Measurements from ENCODE around the gene SH3BP5.
"Not testable (repeated sequence)": the region's sequence is repeated elsewhere in the genome, so short reads cannot be mapped to it uniquely, and the experiment has no call there.

Gene SH3BP5, protein sequence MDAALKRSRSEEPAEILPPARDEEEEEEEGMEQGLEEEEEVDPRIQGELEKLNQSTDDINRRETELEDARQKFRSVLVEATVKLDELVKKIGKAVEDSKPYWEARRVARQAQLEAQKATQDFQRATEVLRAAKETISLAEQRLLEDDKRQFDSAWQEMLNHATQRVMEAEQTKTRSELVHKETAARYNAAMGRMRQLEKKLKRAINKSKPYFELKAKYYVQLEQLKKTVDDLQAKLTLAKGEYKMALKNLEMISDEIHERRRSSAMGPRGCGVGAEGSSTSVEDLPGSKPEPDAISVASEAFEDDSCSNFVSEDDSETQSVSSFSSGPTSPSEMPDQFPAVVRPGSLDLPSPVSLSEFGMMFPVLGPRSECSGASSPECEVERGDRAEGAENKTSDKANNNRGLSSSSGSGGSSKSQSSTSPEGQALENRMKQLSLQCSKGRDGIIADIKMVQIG

DNA sequence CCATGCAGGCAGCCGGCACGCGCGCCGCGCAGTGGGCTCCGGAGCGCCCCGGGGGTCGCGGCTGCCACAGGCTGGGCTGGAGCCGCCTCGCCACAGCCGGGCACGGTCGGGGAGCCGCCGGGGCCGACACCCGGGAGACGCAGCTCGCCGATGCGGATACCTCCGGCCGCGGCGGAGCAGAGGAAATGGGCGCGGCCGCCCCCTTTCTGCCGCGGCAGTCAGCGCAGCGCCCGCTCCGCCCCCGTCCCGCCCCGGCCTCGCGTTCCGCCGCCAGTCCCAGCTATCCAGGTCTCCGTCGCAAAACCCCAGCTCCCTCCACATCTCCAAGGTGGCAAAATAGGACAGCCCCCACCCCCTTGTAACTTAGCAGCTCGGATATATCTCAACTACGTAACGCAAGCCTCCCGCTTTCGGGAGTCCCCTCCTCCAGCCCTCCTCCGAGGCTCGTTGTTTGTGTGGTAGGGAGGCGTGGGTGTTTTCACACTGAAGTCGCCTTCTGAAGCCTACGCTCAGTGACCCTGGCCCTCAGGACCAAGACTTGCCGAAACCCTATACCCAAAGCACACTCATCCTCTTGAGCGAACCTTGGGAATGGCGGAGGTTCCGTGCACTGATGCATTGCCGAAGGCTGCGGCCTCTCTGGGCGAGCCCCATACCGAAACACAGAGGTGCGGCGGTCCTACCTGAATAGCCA is at the start of gene SH3BP5:
SH3BP5 (minus strand) TSS at position 182 of the 694 bp plus-strand sequence; CDS start at position 4, 178 bp downstream.
- peak in 1 of 2 donors; percentile 53 for DNase-seq (ENCODE audit: extremely low read depth in 1 of 2, low read depth in 1 of 2)

DNA sequence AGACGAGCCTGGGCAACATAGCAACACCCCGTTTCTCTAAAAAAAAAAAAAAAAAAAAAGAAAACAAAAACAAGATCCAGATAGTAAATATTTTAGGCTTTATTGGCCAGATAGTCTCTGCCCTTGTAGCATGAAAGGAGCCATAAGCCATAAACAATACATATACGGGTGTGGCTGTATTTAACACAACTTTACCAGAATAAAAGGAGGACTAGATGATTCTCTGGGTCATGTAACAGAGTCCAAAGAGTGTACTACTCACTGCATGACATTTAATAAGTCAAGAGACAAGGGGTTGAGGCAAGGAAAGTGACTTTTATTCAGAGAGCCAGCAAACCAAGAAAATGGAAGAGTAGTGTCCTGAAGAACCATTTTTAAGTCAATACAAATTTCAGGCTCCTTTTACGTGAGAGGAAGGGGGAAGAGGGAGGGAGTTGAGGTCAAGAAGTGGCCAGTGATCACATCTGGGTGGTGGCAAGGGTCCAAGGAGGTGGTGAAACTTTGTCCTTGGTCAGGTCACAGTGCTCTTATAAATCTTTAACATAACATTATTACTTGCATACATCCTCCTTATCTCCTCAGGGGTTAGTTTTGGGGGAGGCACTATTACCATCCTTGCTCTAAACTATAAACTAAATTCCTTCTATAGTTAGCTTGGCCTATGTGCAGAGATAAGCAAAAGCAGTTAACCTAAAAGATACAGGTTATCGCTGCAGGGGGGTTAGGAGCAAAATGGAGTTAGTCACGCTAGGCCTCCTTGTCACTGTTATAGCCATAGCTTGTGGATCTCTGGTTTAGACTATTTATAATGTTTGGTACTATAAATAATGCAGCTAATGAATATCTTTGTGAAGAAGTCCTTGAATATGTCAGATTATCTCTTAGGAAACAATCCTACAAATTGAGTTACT is 48.8 kb upstream of the SH3BP5 start:
- no peak for DNase-seq (ENCODE audit: extremely low read depth in 1 of 2, low read depth in 1 of 2)

DNA sequence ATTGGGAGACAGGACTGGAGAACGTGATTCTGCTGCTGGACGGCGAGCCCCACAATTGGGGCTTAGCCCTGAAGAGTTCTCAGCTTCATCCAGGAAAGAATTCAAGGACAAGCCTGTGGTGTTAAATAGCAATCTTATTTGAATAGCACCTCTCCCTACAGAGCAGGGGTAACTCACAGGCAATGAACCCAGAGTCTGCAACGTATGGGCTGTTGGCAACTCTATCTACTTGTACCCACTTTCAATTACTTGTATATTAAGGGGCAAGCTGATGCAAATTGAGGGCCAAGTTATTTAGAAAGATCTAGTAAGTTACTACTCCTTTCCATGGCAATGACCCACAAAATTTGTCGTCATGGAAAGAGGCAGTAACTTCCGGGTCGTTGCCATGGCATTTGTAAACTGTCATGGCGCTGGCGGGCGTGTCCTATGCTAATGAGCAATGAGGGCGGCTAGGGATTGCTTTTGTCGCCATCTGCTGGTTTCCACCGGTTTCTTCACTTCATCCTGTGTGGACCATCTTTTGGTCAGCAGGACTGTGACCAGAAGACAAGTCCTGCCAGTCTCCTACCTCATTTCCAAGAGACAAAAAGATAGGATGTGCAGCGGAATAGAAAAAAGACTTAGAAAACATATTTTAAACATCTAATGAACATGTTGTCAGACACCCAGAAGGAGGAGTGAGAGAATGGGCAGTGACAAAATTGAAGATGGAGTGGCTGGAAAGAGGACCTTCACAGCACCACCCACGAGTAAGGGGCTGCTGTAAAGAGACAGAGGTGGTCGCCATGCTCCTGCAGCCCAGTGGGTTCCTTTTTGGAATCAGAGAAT is 45.8 kb upstream of the SH3BP5 start:
- peak; percentile 75 to 92 for DNase-seq (ENCODE audit: extremely low read depth in 1 of 2, low read depth in 1 of 2)

DNA sequence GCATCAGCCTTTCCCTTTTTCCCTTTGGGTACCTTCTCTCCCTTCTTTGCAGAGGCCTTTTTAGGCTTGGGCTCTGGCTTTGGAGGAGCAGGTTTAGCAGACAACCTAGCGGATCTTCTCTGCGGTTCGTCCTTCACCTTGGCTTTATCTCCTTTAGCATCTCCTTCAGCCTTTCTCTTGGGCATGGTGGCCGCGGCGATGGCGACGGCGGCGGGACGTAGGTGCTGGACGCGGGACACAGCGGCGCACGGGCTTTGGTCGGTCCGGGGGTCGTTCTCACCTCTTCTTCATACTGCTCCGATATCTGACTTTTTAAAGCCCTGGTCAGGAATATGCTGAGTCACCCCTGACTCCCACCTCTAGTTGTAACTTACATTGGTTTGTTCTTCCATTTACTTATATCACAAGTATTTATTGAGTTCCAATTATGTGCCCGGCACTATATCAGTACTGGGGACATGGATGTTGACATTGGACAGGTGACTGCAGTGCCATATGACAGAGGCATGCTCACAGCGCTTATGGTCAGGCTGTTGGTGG is 43.1 kb upstream of the SH3BP5 start:
- DNase-seq (ENCODE audit: extremely low read depth in 1 of 2, low read depth in 1 of 2), result no peak

DNA sequence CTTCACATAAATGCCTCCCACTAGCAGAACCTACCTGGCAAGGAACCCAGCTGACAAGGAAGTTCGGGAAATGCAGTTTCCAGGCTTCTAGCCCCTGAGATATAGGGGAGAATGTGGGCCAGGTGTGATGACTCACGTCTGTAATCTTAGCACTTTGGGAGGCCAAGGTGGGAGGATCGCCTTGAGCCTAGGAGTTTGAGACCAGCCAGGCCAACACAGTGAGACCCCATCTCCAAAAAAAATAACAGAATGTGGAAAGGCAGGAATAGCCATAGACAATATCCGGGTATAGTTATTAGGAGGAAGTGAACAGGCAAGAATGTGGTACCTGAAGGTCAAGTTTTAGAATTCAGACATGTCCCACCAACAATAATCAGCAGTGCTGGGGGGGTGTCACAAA is 40.5 kb upstream of the SH3BP5 start:
- DNase-seq (ENCODE audit: extremely low read depth in 1 of 2, low read depth in 1 of 2), result no peak

DNA sequence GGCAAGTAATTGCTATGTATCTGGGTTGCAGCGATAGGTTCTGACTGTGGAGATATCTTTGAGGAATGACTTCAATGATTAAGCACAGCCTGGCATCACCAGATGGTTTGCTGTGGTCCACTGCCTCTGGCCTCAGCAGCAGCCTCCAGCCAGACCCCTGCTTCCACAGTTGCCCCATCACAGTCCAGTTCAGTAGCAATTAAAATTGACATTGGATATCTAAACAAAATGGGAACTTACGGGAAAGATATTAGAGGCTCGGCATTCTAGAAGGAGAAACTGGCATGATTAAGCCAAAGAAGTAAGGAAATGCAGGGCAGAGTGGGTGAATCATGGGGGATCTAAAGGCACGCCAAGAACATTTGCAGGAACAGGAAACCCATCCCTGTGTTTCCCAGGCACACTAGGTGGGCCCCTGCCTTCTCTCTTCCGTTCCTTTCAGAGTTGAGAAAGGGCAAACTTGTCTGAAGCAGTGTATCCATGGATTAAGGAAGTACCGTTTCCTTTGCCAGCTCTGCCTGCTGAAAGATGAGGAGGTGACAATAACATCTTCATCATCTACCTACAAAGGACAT is 36.3 kb upstream of the SH3BP5 start:
- no peak for DNase-seq (ENCODE audit: extremely low read depth in 1 of 2, low read depth in 1 of 2)

DNA sequence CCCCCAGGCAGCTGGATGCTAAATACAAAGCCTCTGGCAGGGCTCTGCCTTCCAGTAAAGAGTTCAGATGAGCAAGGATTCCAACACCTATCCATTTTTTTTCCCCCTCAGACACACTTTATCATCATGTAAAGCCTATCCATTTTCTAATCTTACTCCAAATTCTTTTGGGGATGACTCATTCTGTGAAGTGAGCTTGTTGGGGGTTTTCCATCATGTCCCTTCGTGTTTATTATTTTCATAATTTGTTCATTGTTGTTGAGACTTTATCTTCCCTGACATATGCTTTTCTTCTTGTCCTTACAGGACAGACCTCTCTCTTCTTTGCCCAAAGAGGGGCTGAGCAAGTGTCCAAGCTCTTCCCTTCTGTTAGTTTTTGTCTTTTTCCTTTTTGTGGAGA is 34.7 kb upstream of the SH3BP5 start:
- DNase-seq (ENCODE audit: extremely low read depth in 1 of 2, low read depth in 1 of 2), result no peak

DNA sequence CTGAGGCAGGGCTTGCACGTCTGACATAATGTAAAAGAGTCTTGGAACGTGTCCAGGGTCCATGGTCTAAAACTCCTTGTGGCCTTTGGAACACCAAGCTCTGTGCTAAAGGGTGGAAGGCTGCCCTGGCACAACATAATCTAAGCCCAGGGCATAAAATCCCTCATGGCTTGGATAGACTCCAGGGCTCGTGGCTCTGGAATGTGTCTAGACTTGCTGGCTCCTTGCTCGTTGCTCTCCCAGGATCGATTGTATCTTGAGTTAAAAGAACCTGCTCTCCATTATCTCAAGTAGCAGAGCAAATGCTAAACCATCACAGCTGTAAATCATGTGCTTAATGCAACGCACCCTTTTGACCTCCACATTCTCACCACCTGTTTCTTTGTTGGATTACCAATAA is 31.7 kb upstream of the SH3BP5 start:
- not testable (repeated sequence) for DNase-seq (ENCODE audit: extremely low read depth in 1 of 2, low read depth in 1 of 2)

DNA sequence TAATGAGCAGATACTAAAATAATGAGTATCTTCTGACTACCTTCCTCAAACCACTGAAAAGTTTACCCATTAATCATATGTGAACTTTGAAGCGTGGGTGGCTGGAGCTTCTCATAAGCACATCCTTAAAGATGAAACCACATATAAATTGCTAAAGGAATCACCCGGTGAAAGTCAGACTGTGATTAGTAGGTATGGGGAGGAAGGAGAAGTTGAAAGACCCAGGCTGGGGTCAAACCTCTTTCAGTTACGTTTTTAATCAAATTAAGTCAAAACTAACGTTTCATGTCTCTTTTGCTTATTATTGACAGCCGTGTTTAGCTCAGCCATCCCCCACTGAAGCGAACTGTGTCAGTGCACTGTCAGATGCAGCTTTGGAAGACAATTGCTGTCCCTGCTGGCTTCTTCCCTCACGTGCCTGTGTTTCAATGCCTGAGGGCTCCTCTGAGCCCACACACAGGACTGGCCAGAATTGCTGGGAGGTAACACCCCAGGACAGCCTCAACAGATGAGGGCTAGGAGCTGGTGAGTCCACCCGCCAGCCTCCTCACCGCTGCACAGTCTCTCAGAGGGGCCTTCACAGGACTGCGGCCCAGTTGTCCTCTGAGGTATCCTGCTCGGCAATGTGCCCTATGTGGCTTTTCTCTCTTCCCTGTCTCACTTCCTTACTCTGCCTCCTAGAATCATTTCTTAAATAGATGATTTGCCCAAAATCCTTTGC is 29.3 kb upstream of the SH3BP5 start:
- DNase-seq (ENCODE audit: extremely low read depth in 1 of 2, low read depth in 1 of 2), result peak; percentile 9 to 69

DNA sequence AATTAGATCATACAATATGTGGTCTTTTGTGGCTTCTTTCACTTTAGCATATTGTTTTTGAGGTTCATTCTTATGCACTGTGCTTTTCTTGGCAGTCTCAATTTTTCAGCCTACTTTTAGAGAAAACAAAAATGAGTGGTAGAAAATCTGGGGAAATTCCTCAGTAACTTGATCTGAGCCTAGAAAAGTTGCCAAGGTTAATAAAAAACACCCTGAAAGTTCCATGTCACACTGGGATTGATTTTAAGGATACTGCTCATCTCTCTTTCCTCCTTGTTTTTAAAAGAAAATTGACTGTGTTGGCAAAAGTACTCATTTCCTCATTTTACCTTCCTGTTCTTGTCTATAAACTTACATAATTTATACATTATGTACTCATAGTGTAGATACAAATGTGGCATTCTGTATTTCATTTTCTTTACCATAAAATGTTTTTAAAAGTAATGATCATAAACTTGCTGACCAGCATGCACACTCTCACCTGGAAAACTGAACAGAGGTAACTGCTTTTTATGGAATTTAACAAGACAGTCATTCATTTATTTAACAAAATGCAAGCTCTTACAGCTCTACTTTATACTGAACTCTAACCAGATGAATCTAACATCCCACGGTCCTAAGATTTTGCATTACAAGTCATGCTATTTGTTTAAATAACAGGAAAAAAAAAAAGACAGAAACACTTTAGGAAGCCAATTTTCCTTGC is 28.6 kb upstream of the SH3BP5 start:
- DNase-seq (ENCODE audit: extremely low read depth in 1 of 2, low read depth in 1 of 2), result no peak

DNA sequence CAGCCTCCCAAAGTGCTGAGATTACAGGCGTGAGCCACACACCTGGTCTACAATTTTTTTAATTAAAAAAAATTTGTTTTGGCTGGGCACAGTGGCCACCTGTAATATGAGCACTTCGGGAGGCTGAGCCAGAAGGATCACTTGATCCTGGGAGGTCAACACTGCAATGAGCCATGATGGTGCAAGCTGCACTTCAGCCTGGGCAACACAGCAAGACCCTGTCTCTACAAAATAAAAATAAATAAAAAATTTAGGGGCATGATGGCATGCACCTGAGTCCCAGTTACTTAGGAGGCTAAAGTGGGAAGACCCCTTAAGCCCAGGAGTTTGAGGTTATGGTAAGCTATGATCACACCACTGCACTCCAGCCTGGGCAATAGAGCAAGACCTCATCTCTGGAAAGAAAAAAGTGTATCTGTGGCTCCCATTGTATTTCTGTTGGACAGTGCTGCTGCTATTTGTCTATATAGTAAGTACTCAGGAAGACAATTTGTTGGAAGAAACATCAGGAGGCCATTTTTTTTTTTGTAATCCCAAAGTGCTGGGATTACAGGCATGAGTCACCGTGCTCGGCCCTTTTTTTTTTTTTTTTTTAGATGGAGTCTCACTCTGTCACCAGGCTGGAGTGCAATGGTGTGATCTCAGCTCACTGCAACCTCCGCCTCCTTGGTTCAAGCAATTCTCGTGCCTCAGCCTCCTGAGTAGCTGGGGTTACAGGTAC is 27.5 kb upstream of the SH3BP5 start:
- DNase-seq (ENCODE audit: extremely low read depth in 1 of 2, low read depth in 1 of 2), result no peak

DNA sequence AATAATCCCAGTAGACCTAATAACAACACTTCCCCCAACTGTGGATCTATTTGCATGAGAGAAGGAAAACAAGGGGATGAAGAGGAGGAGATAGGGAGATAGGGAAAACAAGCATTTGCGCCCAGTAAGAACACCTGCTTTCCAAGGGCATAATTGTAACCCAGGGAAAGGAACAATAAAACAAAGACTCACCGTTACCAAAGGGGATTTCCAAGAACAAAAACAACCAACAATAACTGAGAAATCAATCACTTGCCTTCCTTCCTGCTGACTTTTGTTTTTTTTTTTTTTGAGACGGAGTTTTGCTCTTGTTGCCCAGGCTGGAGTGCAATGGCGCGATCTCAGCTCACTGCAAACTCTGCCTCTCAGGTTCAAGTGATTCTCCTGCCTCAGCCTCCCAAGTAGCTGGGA is 24.3 kb upstream of the SH3BP5 start:
- DNase-seq (ENCODE audit: extremely low read depth in 1 of 2, low read depth in 1 of 2), result not testable (repeated sequence)

DNA sequence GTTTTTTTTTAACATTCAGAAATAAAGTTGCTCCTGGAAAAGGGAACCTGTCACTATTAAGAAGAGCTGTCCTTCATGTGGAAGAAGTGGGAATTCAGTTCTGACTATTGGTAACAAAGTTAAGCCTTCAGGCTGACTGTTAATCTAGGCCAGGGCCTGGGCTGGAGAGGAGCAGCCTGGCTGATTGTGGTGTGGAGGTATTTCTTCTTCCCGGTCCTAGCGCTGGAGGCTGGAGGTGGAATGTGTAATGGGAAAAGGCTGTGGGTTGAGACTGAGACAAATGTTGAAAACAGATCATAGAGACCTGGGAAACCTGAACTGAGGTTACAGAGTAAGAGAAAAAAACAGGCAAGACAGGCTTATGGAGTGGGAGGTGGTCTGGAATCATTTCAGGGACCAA is 23.8 kb upstream of the SH3BP5 start:
- DNase-seq (ENCODE audit: extremely low read depth in 1 of 2, low read depth in 1 of 2), result no peak

DNA sequence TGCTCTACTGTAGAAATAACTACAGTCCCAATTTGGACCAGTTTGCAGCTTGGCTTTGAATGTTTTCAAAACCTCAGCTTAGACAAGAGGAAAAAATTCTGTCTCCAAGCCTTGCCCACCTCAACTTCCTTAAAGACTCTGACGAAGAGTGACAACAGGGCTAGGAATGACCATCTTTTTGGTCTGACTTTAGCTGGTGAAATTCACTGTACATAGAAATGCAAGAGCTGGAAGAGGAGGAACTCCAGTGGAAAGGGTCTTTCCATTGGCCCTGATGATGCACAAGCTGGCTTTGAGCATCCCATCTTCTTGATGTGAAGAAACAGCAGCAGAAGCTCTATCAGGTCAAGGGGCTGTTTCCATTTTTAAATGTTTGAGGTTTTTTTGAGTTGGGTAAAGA is 22.7 kb upstream of the SH3BP5 start:
- DNase-seq (ENCODE audit: extremely low read depth in 1 of 2, low read depth in 1 of 2), result no peak

DNA sequence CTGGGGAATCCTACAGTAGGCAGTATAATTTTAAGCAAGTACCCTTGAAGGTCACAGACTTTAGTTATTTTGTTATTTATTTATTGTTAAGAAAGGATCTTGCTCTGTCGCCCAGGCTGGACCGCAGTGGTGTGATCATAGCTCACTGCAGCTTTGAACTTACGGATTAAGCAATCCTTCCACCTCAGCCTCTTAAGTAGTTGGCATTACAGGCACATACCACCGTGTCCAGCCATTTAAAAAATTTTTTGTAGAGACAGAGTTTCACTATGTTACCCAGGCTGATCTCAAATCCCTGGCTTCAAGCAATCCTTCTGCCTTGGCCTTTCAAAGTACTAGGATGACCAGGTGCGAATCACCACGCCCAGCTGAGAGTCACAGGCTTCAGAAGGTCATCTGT is 22.1 kb upstream of the SH3BP5 start:
- DNase-seq (ENCODE audit: extremely low read depth in 1 of 2, low read depth in 1 of 2), result no peak

DNA sequence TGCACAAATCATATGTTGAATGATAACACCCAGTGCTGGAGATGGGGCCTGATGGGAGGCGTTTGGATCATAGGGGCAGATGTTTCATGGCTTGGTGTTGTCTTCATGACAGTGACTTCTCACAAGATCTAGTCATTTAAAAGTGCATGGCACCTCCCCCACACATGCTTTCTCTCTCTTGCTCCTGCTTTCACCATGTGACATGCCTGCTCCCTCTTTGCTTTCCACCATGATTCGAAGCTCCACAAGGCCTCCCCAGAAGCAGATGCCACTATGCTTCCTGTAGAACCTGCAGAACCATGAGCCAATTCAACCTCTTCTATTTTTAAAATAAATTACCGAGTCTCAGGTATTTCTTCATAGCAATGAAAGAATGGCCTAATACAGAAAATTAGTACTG is 17.8 kb upstream of the SH3BP5 start:
- DNase-seq (ENCODE audit: extremely low read depth in 1 of 2, low read depth in 1 of 2), result no peak

DNA sequence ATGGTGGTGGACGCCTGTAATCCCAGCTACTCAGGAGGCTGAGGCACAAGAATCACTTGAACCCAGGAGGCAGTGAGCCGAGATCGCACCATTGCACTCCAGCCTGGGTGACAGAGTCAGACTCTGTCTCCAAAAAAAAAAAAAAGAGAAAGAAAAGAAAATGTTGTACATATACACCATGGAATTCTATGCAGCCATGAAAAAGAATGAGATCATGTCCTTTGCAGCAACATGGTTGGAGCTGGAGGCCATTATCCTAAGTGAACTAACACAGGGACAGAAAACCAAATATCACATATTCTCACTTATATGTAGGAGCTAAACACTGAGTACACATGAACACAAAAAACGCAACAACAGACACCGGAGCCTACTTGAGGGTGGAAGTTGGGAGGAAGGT is 17.1 kb upstream of the SH3BP5 start:
- not testable (repeated sequence) for DNase-seq (ENCODE audit: extremely low read depth in 1 of 2, low read depth in 1 of 2)

DNA sequence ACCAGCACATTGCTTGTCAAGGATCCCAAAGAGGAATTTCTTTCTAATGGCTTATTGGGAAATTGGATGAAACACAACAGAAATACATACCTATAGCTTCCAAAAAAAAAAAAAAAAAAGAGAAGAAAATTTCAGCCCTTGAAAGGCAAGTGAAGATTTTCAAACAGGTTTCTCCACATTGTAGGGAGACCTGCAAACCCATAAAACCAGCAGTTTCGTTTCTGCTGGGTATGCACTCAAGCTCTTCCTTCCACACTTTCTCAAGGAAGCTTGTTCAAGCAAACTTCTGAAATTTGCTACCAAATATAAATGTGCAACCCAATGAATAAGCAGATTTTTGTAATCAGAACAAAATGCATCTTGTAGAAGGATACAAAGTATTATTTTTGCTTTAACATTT is 15.9 kb upstream of the SH3BP5 start:
- no peak for DNase-seq (ENCODE audit: extremely low read depth in 1 of 2, low read depth in 1 of 2)
